ENCODE measurements around the gene PRELID2. TPM values are rescaled to one million over a fixed set of nuclear protein-coding genes. Genes with fewer than 3 reads are reported as not detected.
A peak's percentile ranks its signal among the peaks of the same experiment; 100 is the strongest.
"Not testable (repeated sequence)": the region's sequence is repeated elsewhere in the genome, so short reads cannot be mapped to it uniquely, and the experiment has no call there.

Gene PRELID2
- total RNA-seq, 2 experiments from 2014 or later: 2.7 to 3.6 TPM

GRCh38 chr5:145800181-145800580, 35.0 kb downstream of the PRELID2 start:
- CTCF ChIA-PET: no interaction called here

GRCh38 chr5:145798503-145798902, 36.6 kb downstream of the PRELID2 start:
- H3K9me3 Mint-ChIP-seq, POLR2A ChIA-PET: not testable (repeated sequence)

More at GRCh38 chr5:145800181-145800580, 35.0 kb downstream of the PRELID2 start:
- H3K4me1 Mint-ChIP-seq (ENCODE audit: low read depth): no peaks in the 10 kb centered on the region
- POLR2A ChIA-PET: no interaction called here
- H3K36me3 Mint-ChIP-seq (ENCODE audit: low read depth): no peaks in the 10 kb centered on the region
- no peak overlapping the region for H3K4me3 Mint-ChIP-seq
- no peak for ATAC-seq
- H3K27me3 Mint-ChIP-seq: peaks cover 2% of the 10 kb centered on the region
- intact Hi-C loops (cut with micrococcal nuclease): no loop called here
- no peak overlapping the region for H3K27ac Mint-ChIP-seq
- no peak for DNase-seq
- TF ChIP-seq CTCF (IDR thresholded peaks at IDR 0.05): no peak
- peaks cover 5% of the 10 kb centered on the region for H3K9me3 Mint-ChIP-seq

GRCh38 chr5:145797336-145797735, 37.8 kb downstream of the PRELID2 start:
- Mint-ChIP-seq H3K27me3 (peaks cover 2% of the 10 kb centered on the region), H3K4me3 (no peak overlapping the region), H3K9me3 (peaks cover 5% of the 10 kb centered on the region), H3K27ac (no peak overlapping the region), H3K36me3 (ENCODE audit: low read depth) (no peaks in the 10 kb centered on the region), H3K4me1 (ENCODE audit: low read depth) (no peaks in the 10 kb centered on the region)
- ATAC-seq: peak; percentile 49
- intact Hi-C loops (cut with micrococcal nuclease): no loop called here
- POLR2A ChIA-PET: no interaction called here
- DNase-seq: no peak
- CTCF ChIA-PET: no interaction called here
- no peak for TF ChIP-seq CTCF (IDR thresholded peaks at IDR 0.05)

More at GRCh38 chr5:145798503-145798902, 36.6 kb downstream of the PRELID2 start:
- DNase-seq; H3K4me3 Mint-ChIP-seq; H3K27ac Mint-ChIP-seq; ATAC-seq; H3K36me3 Mint-ChIP-seq (ENCODE audit: low read depth); H3K27me3 Mint-ChIP-seq; intact Hi-C loops (cut with micrococcal nuclease); H3K4me1 Mint-ChIP-seq (ENCODE audit: low read depth): not testable (repeated sequence)
- CTCF ChIA-PET: interaction anchor here (0.9 kb wide), 1 partner anchor 64 kb away, joined by 3 read pairs; no protein-coding TSS in a partner anchor

GRCh38 chr5:145796318-145796717, 38.8 kb downstream of the PRELID2 start:
- intact Hi-C loops (cut with micrococcal nuclease): no loop called here
- Mint-ChIP-seq H3K36me3 (ENCODE audit: low read depth) (no peaks in the 10 kb centered on the region), H3K27me3 (peaks cover 2% of the 10 kb centered on the region), H3K4me3 (no peak overlapping the region), H3K9me3 (peaks cover 5% of the 10 kb centered on the region), H3K4me1 (ENCODE audit: low read depth) (no peaks in the 10 kb centered on the region), H3K27ac (no peak overlapping the region)
- TF ChIP-seq CTCF (IDR thresholded peaks at IDR 0.05): no peak
- no peak for ATAC-seq
- CTCF ChIA-PET: no interaction called here
- no peak for DNase-seq
- POLR2A ChIA-PET: no interaction called here

- no peaks in the 10 kb centered on the region for H3K4me1 Mint-ChIP-seq (ENCODE audit: low read depth)
- ATAC-seq (no peak), DNase-seq (no peak)
- peaks cover 2% of the 10 kb centered on the region for H3K27me3 Mint-ChIP-seq
- H3K4me3 Mint-ChIP-seq: no peak overlapping the region
- H3K36me3 Mint-ChIP-seq (ENCODE audit: low read depth): no peaks in the 10 kb centered on the region
- H3K9me3 Mint-ChIP-seq: peaks cover 5% of the 10 kb centered on the region
- POLR2A ChIA-PET: no interaction called here
- intact Hi-C loops (cut with micrococcal nuclease): no loop called here
- no peak overlapping the region for H3K27ac Mint-ChIP-seq
- no peak for TF ChIP-seq CTCF (IDR thresholded peaks at IDR 0.05)
- CTCF ChIA-PET: no interaction called here
Measured at GRCh38 chr5:145793574-145793973, 41.6 kb downstream of the PRELID2 start.

GRCh38 chr5:145792840-145793239, 42.3 kb downstream of the PRELID2 start:
- no peak for DNase-seq
- ChIA-PET CTCF (no interaction called here), POLR2A (no interaction called here)
- H3K4me1 Mint-ChIP-seq (ENCODE audit: low read depth): no peaks in the 10 kb centered on the region
- no peak overlapping the region for H3K4me3 Mint-ChIP-seq
- intact Hi-C loops (cut with micrococcal nuclease): no loop called here
- no peak for ATAC-seq
- no peak overlapping the region for H3K27ac Mint-ChIP-seq
- H3K36me3 Mint-ChIP-seq (ENCODE audit: low read depth): no peaks in the 10 kb centered on the region
- peaks cover 2% of the 10 kb centered on the region for H3K27me3 Mint-ChIP-seq
- H3K9me3 Mint-ChIP-seq: peaks cover 3% of the 10 kb centered on the region
- no peak for TF ChIP-seq CTCF (IDR thresholded peaks at IDR 0.05)
